ENCODE data around the gene RNF103. TPM values are rescaled to one million over a fixed set of nuclear protein-coding genes. Genes with fewer than 3 reads are reported as not detected.

Gene RNF103
- total and polyA plus RNA-seq, 2 donors (not counting 3 experiments of a cell fraction or from before 2014, with no cell fraction given) = 15.6 to 24.2 TPM

- DNase-seq (ENCODE audit: low read depth, low spot score) (no peak), FAIRE-seq (no peak)
- Histone ChIP-seq H3K27me3 (ENCODE audit: control insufficient read depth in 2 of 2, insufficient read depth in 2 of 2, low read length in 2 of 2) (no peaks in the 10 kb centered on the region), H4K20me1 (replicated peaks; ENCODE audit: control insufficient read depth, extremely low read depth, insufficient read depth, low read length) (no peaks in the 10 kb centered on the region), H3K4me1 (ENCODE audit: control insufficient read depth, extremely low read depth, insufficient read depth, low read length) (no peaks in the 10 kb centered on the region), H3K27ac (ENCODE audit: insufficient read depth, low read depth, low read length) (no peak overlapping the region), H3K4me3 (replicated peaks in 1 of 3; ENCODE audit: insufficient read depth in 1 of 3, low read depth in 1 of 3, low read length in 3 of 3) (no peak overlapping the region), H2AFZ (ENCODE audit: low read depth, low read length) (no peak overlapping the region), H3K9ac (replicated peaks; ENCODE audit: extremely low read depth, insufficient read depth, low read length) (no peak overlapping the region), H3K79me2 (ENCODE audit: control insufficient read depth, insufficient read depth, low read length) (no peaks in the 10 kb centered on the region), H3K9me3 (replicated peaks; ENCODE audit: control insufficient read depth, insufficient read depth, low read length) (no peaks in the 10 kb centered on the region), H3K36me3 (ENCODE audit: control insufficient read depth in 2 of 2, extremely low read depth in 1 of 2, insufficient read depth in 2 of 2, low read length in 2 of 2) (no peaks in the 10 kb centered on the region), H3K9me1 (replicated peaks; ENCODE audit: control insufficient read depth, extremely low read depth, insufficient read depth, low read length) (no peaks in the 10 kb centered on the region), H3K4me2 (ENCODE audit: insufficient read depth, low read length) (no peak overlapping the region)
- ChIA-PET POLR2A (no interaction called here), CTCF (interaction anchor here (1.1 kb wide), 1 partner anchor 11 kb away, joined by 4 read pairs; no protein-coding TSS in a partner anchor)
- no TSS peak for BruUV-seq (replicated peaks)
- dilution Hi-C loops (cut with MboI; ENCODE audit: extremely low pct_ligation_motif_present, low sequenced_read_pairs) = no loop called here
- intact Hi-C loops (cut with micrococcal nuclease) = no loop called here
- TF ChIP-seq EZH2 (IDR thresholded peaks at IDR 0.05; ENCODE audit: borderline replicate concordance, low read depth, low read length, severe bottlenecking) = no peak
Measured at GRCh38 chr2:86593266-86593665, 30.4 kb downstream of the RNF103 start.

- Histone ChIP-seq H3K4me2 (ENCODE audit: insufficient read depth, low read length) (no peak overlapping the region), H3K79me2 (ENCODE audit: control insufficient read depth, insufficient read depth, low read length) (no peaks in the 10 kb centered on the region), H2AFZ (ENCODE audit: low read depth, low read length) (no peak overlapping the region), H3K4me1 (ENCODE audit: control insufficient read depth, extremely low read depth, insufficient read depth, low read length) (no peaks in the 10 kb centered on the region), H4K20me1 (replicated peaks; ENCODE audit: control insufficient read depth, extremely low read depth, insufficient read depth, low read length) (no peaks in the 10 kb centered on the region), H3K27me3 (ENCODE audit: control insufficient read depth in 2 of 2, insufficient read depth in 2 of 2, low read length in 2 of 2) (no peaks in the 10 kb centered on the region), H3K9me1 (replicated peaks; ENCODE audit: control insufficient read depth, extremely low read depth, insufficient read depth, low read length) (no peaks in the 10 kb centered on the region), H3K27ac (ENCODE audit: insufficient read depth, low read depth, low read length) (no peak overlapping the region), H3K9me3 (replicated peaks; ENCODE audit: control insufficient read depth, insufficient read depth, low read length) (no peaks in the 10 kb centered on the region), H3K9ac (replicated peaks; ENCODE audit: extremely low read depth, insufficient read depth, low read length) (no peak overlapping the region), H3K4me3 (replicated peaks in 1 of 3; ENCODE audit: insufficient read depth in 1 of 3, low read depth in 1 of 3, low read length in 3 of 3) (no peak overlapping the region), H3K36me3 (ENCODE audit: control insufficient read depth in 2 of 2, extremely low read depth in 1 of 2, insufficient read depth in 2 of 2, low read length in 2 of 2) (no peaks in the 10 kb centered on the region)
- dilution Hi-C loops (cut with MboI; ENCODE audit: extremely low pct_ligation_motif_present, low sequenced_read_pairs) = no loop called here
- ChIA-PET POLR2A (no interaction called here), CTCF (interaction anchor here (1.2 to 1.5 kb wide), 2 partner anchors 17 to 171 kb away, joined by 3 read pairs; no protein-coding TSS in a partner anchor)
- intact Hi-C loops (cut with micrococcal nuclease) = no loop called here
- FAIRE-seq = no peak
- no TSS peak for BruUV-seq (replicated peaks)
- TF ChIP-seq FOS (IDR thresholded peaks at IDR 0.05; ENCODE audit: borderline replicate concordance, insufficient read depth, low read length) (no peak), MYC (IDR thresholded peaks at IDR 0.05; ENCODE audit: low read depth, low read length) (no peak), POLR2AphosphoS5 (IDR thresholded peaks at IDR 0.05; ENCODE audit: insufficient read depth, low read depth, low read length) (no peak), JUN (IDR thresholded peaks at IDR 0.05; ENCODE audit: borderline replicate concordance, insufficient read depth, insufficient read length, low read depth) (no peak), GATA2 (IDR thresholded peaks at IDR 0.05; ENCODE audit: insufficient read depth, insufficient read length, low read depth, low read length) (no peak), EZH2 (IDR thresholded peaks at IDR 0.05; ENCODE audit: borderline replicate concordance, low read depth, low read length, severe bottlenecking) (no peak), POLR2A (IDR thresholded peaks at IDR 0.05; ENCODE audit: low read depth, low read length) (no peak), MAX (IDR thresholded peaks at IDR 0.05; ENCODE audit: insufficient read depth, insufficient read length) (no peak), CTCF (IDR thresholded peaks at IDR 0.05; ENCODE audit: extremely low read depth in 1 of 2, insufficient read depth in 1 of 2, low read depth in 1 of 2, low read length in 2 of 2) (no peak)
- no peak for DNase-seq (ENCODE audit: low read depth, low spot score)
Measured at GRCh38 chr2:86592547-86593230, 31.0 kb downstream of the RNF103 start.

All from endothelial cell of umbilical vein (primary cell).